Measurements from ENCODE around the gene C16orf78.

C16orf78 gene

DNA sequence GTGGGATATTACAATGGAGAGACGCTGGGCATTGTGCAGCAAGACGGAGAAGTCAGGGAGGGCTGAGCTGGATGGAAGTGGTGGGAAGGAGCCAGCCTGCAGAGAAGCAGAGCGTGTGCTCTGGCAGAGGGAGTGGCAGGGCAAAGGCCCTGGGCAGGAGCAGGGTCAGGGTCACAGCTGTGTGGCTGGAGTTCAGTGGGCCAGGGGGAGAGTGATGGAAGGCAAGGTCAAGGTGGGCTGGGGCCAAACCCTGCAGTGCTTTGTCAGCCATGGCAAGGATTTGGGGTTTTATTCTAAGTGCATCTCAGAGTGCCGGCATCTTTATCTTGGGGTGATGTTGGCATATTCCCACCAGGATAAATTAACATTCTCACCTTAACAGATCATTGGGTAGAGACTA lies 31.9 kb upstream of the C16orf78 start:
- no peak overlapping the region for H3K9ac ChIP-seq (ENCODE audit: low read depth, low read length)
- H3K27me3 ChIP-seq (ENCODE audit: insufficient read depth, low read length): peaks cover 7% of the 10 kb centered on the region; the same call in 1 of the 2 replicates
- H3K9me3 ChIP-seq (ENCODE audit: insufficient read depth, low read depth, low read length): no peaks in the 10 kb centered on the region
- H3K4me1 ChIP-seq (ENCODE audit: insufficient read depth, low read length): no peaks in the 10 kb centered on the region
- no peak overlapping the region for H3K4me3 ChIP-seq (ENCODE audit: low read length)
- H3K36me3 ChIP-seq (ENCODE audit: insufficient read depth, low read depth, low read length): no peaks in the 10 kb centered on the region
- no peak overlapping the region for H3K27ac ChIP-seq (ENCODE audit: low read length)

GRCh38 chr16:49342336-49343265 lies 31.0 kb upstream of the C16orf78 start:
- Histone ChIP-seq H3K4me1 (ENCODE audit: insufficient read depth, low read length) (no peaks in the 10 kb centered on the region), H3K9me3 (ENCODE audit: insufficient read depth, low read depth, low read length) (no peaks in the 10 kb centered on the region), H3K9ac (ENCODE audit: low read depth, low read length) (no peak overlapping the region), H3K4me3 (ENCODE audit: low read length) (no peak overlapping the region), H3K27ac (ENCODE audit: low read length) (no peak overlapping the region), H3K36me3 (ENCODE audit: insufficient read depth, low read depth, low read length) (no peaks in the 10 kb centered on the region), H3K27me3 (ENCODE audit: insufficient read depth, low read length) (peaks cover 7% of the 10 kb centered on the region; the same call in 1 of the 2 replicates)

GRCh38 chr16:49343291-49343690 lies 30.3 kb upstream of the C16orf78 start:
- H3K4me1 ChIP-seq (ENCODE audit: insufficient read depth, low read length): no peaks in the 10 kb centered on the region
- H3K27me3 ChIP-seq (ENCODE audit: insufficient read depth, low read length): peaks cover 7% of the 10 kb centered on the region; the same call in 1 of the 2 replicates
- H3K9me3 ChIP-seq (ENCODE audit: insufficient read depth, low read depth, low read length): no peaks in the 10 kb centered on the region
- H3K27ac ChIP-seq (ENCODE audit: low read length): no peak overlapping the region
- no peak overlapping the region for H3K4me3 ChIP-seq (ENCODE audit: low read length)
- no peak overlapping the region for H3K9ac ChIP-seq (ENCODE audit: low read depth, low read length)
- H3K36me3 ChIP-seq (ENCODE audit: insufficient read depth, low read depth, low read length): no peaks in the 10 kb centered on the region

GRCh38 chr16:49344401-49344800 lies 29.2 kb upstream of the C16orf78 start:
- Histone ChIP-seq H3K9ac (ENCODE audit: low read depth, low read length) (no peak overlapping the region), H3K4me3 (ENCODE audit: low read length) (no peak overlapping the region), H3K4me1 (ENCODE audit: insufficient read depth, low read length) (no peaks in the 10 kb centered on the region), H3K27me3 (ENCODE audit: insufficient read depth, low read length) (peaks cover 12% of the 10 kb centered on the region; the same call in 1 of the 2 replicates), H3K36me3 (ENCODE audit: insufficient read depth, low read depth, low read length) (no peaks in the 10 kb centered on the region), H3K9me3 (ENCODE audit: insufficient read depth, low read depth, low read length) (no peaks in the 10 kb centered on the region), H3K27ac (ENCODE audit: low read length) (no peak overlapping the region)

GRCh38 chr16:49345829-49346228 lies 27.8 kb upstream of the C16orf78 start:
- Histone ChIP-seq H3K9me3 (ENCODE audit: insufficient read depth, low read depth, low read length) (no peaks in the 10 kb centered on the region), H3K36me3 (ENCODE audit: insufficient read depth, low read depth, low read length) (no peaks in the 10 kb centered on the region), H3K27ac (ENCODE audit: low read length) (no peak overlapping the region), H3K4me1 (ENCODE audit: insufficient read depth, low read length) (no peaks in the 10 kb centered on the region), H3K27me3 (ENCODE audit: insufficient read depth, low read length) (peaks cover 14% of the 10 kb centered on the region), H3K4me3 (ENCODE audit: low read length) (no peak overlapping the region), H3K9ac (ENCODE audit: low read depth, low read length) (no peak overlapping the region)

DNA sequence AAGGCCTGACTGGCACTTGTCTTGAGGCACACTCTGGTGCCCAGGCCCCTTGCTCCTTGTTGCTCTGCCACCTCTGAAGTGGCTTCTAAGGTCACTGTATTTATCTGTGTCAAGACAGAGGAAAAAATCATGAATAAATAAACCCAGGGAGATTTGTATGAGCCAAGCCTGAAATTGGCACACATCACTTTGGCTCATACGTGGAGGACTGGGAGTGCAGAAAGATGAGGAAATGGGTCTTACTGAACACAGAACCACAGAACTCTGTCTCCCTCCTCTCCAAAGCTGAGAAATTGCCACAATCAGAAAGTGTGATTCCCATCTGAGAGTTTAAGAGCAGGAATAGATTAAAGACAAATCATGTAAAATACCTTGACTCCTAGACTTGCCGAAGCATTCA lies 27.1 kb upstream of the C16orf78 start:
- H3K9ac ChIP-seq (ENCODE audit: low read depth, low read length): no peak overlapping the region
- no peak overlapping the region for H3K4me3 ChIP-seq (ENCODE audit: low read length)
- no peaks in the 10 kb centered on the region for H3K4me1 ChIP-seq (ENCODE audit: insufficient read depth, low read length)
- H3K9me3 ChIP-seq (ENCODE audit: insufficient read depth, low read depth, low read length): no peaks in the 10 kb centered on the region
- no peak overlapping the region for H3K27ac ChIP-seq (ENCODE audit: low read length)
- H3K36me3 ChIP-seq (ENCODE audit: insufficient read depth, low read depth, low read length): no peaks in the 10 kb centered on the region
- peaks cover 16% of the 10 kb centered on the region for H3K27me3 ChIP-seq (ENCODE audit: insufficient read depth, low read length)

DNA sequence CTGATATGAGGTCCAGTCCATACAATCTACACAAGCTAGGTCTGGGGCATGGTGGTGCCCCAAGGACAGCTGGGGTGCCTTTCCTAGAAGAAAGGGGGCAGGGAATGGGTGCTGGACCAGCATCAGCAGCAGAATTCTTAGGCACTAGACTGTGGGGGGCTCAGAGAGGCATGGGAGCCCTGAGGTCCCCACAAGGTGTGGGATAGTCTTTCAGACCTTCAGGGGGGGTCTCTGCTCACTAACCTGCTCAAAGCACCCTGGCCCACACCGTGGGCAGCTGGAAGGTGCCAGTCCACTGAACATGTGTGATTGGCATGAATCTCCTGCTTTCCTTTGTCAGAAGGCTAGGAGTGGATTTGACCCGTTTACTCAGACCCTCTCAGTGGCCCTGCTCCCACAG lies 26.1 kb upstream of the C16orf78 start:
- Histone ChIP-seq H3K27ac (ENCODE audit: low read length) (no peak overlapping the region), H3K36me3 (ENCODE audit: insufficient read depth, low read depth, low read length) (no peaks in the 10 kb centered on the region), H3K4me1 (ENCODE audit: insufficient read depth, low read length) (no peaks in the 10 kb centered on the region; the same call in 1 of the 2 replicates), H3K4me3 (ENCODE audit: low read length) (no peak overlapping the region), H3K9me3 (ENCODE audit: insufficient read depth, low read depth, low read length) (no peaks in the 10 kb centered on the region), H3K27me3 (ENCODE audit: insufficient read depth, low read length) (peaks cover 16% of the 10 kb centered on the region), H3K9ac (ENCODE audit: low read depth, low read length) (no peak overlapping the region)

DNA sequence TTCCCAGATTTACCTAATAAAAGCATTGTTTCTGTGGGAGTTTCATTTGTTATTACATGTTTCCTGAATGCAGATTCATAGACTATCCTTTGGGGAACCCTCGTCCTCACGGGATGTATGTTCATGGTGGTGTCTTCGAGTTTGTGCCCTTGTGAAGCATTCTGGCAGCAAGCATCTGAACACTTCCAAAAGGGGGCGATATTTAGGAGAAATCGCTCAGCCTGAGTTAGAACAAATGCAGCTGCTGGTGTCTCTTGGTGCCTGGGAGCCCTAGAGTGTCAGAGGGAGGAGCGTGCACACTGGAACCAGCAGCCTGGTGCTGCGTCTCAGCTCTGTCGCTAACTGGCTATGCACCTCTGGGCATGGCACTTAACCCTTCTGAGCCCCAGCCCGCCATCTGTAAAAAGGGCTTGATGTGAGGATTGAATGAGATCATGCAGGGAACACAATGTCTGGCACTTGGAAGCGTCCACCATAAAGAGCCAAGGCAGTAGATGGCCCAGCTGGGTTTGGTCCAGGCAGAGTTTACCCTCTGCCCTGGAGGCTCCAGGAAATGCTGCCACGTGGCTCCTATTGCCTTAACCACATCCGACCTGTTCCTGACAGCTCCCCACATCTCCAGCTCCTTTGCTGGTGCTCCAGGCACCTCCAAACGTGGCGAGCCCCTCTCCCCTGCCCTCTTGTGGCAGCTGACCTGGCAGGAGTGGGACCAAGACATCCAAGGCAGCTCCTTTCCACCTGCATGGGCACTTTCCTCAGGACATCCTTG lies 25.0 kb upstream of the C16orf78 start:
- Histone ChIP-seq H3K4me1 (ENCODE audit: insufficient read depth, low read length) (peaks cover 4% of the 10 kb centered on the region; the same call in 1 of the 2 replicates), H3K27me3 (ENCODE audit: insufficient read depth, low read length) (peaks cover 16% of the 10 kb centered on the region), H3K9ac (ENCODE audit: low read depth, low read length) (no peak overlapping the region), H3K4me3 (ENCODE audit: low read length) (no peak overlapping the region), H3K36me3 (ENCODE audit: insufficient read depth, low read depth, low read length) (no peaks in the 10 kb centered on the region), H3K27ac (ENCODE audit: low read length) (no peak overlapping the region), H3K9me3 (ENCODE audit: insufficient read depth, low read depth, low read length) (no peaks in the 10 kb centered on the region)

- H3K36me3 ChIP-seq (ENCODE audit: insufficient read depth, low read depth, low read length): no peaks in the 10 kb centered on the region
- H3K9me3 ChIP-seq (ENCODE audit: insufficient read depth, low read depth, low read length): no peaks in the 10 kb centered on the region
- H3K9ac ChIP-seq (ENCODE audit: low read depth, low read length): no peak overlapping the region
- no peak overlapping the region for H3K4me3 ChIP-seq (ENCODE audit: low read length)
- H3K4me1 ChIP-seq (ENCODE audit: insufficient read depth, low read length): peaks cover 4% of the 10 kb centered on the region; the same call in 1 of the 2 replicates
- no peak overlapping the region for H3K27ac ChIP-seq (ENCODE audit: low read length)
- H3K27me3 ChIP-seq (ENCODE audit: insufficient read depth, low read length): peaks cover 12% of the 10 kb centered on the region
Observed at GRCh38 chr16:49349446-49350168, 24.0 kb upstream of the C16orf78 start.

DNA sequence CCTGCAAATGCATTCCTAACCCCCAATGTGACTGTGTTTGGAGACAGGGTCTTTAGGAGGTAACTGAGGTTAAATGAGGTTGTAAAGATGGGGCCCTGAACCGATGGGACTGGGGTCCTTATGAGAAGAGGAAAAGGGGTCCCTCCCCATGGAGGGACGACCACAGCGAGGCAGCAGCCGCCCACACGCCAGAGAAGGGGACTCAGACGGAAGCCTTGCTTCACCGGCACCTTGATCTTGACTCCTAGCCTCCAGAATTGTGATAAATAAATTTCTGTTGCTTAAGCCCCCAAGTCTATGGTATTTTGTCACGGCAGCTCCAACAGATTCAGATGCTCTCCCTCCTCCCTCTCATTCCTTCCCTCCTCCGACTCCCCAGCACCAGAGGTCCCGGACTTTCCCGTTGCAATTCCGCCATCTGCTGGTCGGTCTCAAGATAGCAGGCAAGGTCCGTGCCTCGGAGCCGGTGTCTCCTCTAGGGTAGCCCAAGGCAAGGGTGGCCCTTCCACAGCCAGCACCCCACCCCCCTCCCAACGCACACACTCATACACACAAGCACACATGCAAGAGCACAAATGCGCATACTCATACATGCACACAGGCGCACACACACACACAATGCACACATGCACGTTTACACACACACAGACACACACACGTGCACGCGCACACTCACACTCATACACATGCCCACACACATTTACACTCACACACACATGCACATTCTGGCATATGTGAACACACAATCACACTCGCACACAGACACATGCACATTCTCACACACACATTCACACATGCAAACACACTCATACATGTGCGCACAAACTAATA lies 23.1 kb upstream of the C16orf78 start:
- Histone ChIP-seq H3K9me3 (ENCODE audit: insufficient read depth, low read depth, low read length) (no peaks in the 10 kb centered on the region), H3K27me3 (ENCODE audit: insufficient read depth, low read length) (peaks cover 9% of the 10 kb centered on the region), H3K4me3 (ENCODE audit: low read length) (no peak overlapping the region), H3K9ac (ENCODE audit: low read depth, low read length) (no peak overlapping the region), H3K4me1 (ENCODE audit: insufficient read depth, low read length) (peaks cover 4% of the 10 kb centered on the region; the same call in 1 of the 2 replicates), H3K36me3 (ENCODE audit: insufficient read depth, low read depth, low read length) (no peaks in the 10 kb centered on the region), H3K27ac (ENCODE audit: low read length) (no peak overlapping the region)

GRCh38 chr16:49351096-49351487 lies 22.5 kb upstream of the C16orf78 start:
- H3K4me3 ChIP-seq (ENCODE audit: low read length): no peak overlapping the region
- H3K36me3 ChIP-seq (ENCODE audit: insufficient read depth, low read depth, low read length): no peaks in the 10 kb centered on the region
- peaks cover 9% of the 10 kb centered on the region for H3K27me3 ChIP-seq (ENCODE audit: insufficient read depth, low read length)

More at GRCh38 chr16:49351096-49351487, 22.5 kb upstream of the C16orf78 start:
- no peaks in the 10 kb centered on the region for H3K9me3 ChIP-seq (ENCODE audit: insufficient read depth, low read depth, low read length)
- H3K9ac ChIP-seq (ENCODE audit: low read depth, low read length): no peak overlapping the region
- H3K27ac ChIP-seq (ENCODE audit: low read length): no peak overlapping the region
- peaks cover 4% of the 10 kb centered on the region; the same call in 1 of the 2 replicates for H3K4me1 ChIP-seq (ENCODE audit: insufficient read depth, low read length)
